HG03457 (cell line): ENCODE data around the gene CASKIN1.

ENCODE experiments used
- ATAC-seq: cut with Tn5 transposase; IDR thresholded peaks from one replicate; pipeline ENCODE4 v1.9.1; 2021; ENCODE audit warnings: moderate number of reproducible peaks; ENCODE audit not compliant: unreplicated experiment

CASKIN1 gene

GRCh38 chr16:2233872-2234812, 37.7 kb upstream of the CASKIN1 start:
- ATAC-seq = no peak

- ATAC-seq = no peak
Measured at GRCh38 chr16:2233046-2233775, 36.8 kb upstream of the CASKIN1 start.

- no peak for ATAC-seq
Measured at GRCh38 chr16:2232094-2232990, 35.9 kb upstream of the CASKIN1 start.

GRCh38 chr16:2231016-2231931, 34.9 kb upstream of the CASKIN1 start:
- ATAC-seq = no peak

GRCh38 chr16:2230376-2230775, 34.0 kb upstream of the CASKIN1 start:
- ATAC-seq = no peak

- ATAC-seq = no peak
Measured at GRCh38 chr16:2229632-2230250, 33.3 kb upstream of the CASKIN1 start.

GRCh38 chr16:2229091-2229490, 32.7 kb upstream of the CASKIN1 start:
- no peak for ATAC-seq

- no peak for ATAC-seq
Measured at GRCh38 chr16:2228161-2228824, 31.9 kb upstream of the CASKIN1 start.

GRCh38 chr16:2226918-2227317, 30.5 kb upstream of the CASKIN1 start:
- no peak for ATAC-seq

- ATAC-seq = no peak
Measured at GRCh38 chr16:2226245-2226793, 29.9 kb upstream of the CASKIN1 start.

GRCh38 chr16:2223942-2224486, 27.6 kb upstream of the CASKIN1 start:
- ATAC-seq = peak; percentile 4

- peak; percentile 78 for ATAC-seq
Measured at GRCh38 chr16:2223221-2223941, 27.0 kb upstream of the CASKIN1 start, which contains the start of gene E4F1. TSS of gene E4F1 (plus strand) at chr16:2223591. CDS start at chr16:2223614, 23 bp downstream.

- no peak for ATAC-seq
Measured at GRCh38 chr16:2216330-2216729, 19.9 kb upstream of the CASKIN1 start.

GRCh38 chr16:2214719-2214968, 18.2 kb upstream of the CASKIN1 start, which contains the start of gene PGP:
TSS of gene PGP (minus strand) at chr16:2214840. CDS start at chr16:2214777, 63 bp downstream.
- peak; percentile 72 for ATAC-seq

GRCh38 chr16:2213817-2214718, 17.7 kb upstream of the CASKIN1 start:
- no peak for ATAC-seq

- no peak for ATAC-seq
Measured at GRCh38 chr16:2212362-2213324, 16.2 kb upstream of the CASKIN1 start.
